Measurements from ENCODE around the gene PEPD. TPM values are rescaled to one million over a fixed set of nuclear protein-coding genes. Genes with fewer than 3 reads are reported as not detected.

PEPD gene
- total RNA-seq, 2 experiments from 2014 or later, result 17.5 to 23.0 TPM

DNA sequence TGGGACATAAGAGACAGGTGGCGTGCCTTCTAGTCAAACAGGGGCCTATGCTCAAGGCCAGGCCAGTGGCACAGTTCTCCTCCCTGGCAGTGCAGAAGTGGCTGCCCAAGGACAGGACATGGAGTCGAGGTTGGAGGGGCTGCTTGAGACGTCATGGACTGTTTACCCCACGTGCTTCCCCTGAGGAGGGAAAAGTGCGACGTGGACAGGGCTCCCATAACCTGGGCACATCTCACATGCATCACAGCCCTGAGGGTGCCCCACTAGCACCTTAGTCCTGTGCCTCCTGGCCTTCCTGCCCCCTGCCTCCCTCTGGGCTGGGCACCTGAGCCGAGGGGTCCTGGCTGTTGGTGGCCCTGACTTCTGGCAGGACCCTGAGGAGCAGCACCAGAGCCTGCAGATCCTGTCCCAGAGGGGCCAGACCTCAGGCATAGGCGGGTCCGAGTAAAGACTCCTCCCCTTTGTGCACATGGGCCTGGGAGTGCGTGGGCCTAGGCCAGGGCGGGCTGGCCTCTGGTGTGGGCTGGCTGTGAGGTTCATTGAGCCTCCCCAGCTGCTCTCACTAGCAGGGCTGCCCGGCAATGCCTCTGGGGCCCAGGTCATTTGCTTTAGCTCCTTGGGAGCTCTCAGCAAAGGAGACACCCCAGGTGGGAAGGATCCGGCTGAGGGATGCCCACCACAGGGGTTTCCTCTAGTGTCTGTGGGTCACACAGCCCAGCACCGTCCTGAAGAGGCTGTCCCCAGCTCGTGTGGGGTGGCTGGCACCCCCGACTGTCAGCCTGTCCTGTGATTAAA lies 82.4 kb downstream of the PEPD start:
- POLR2A ChIA-PET, result no interaction called here
- intact Hi-C loops (cut with DNase I, micrococcal nuclease), result no loop called here
- ATAC-seq (ENCODE audit: poor library complexity) (no peak), DNase-seq (no peak)
- Histone ChIP-seq H3K27ac (ENCODE audit: low read depth in 1 of 2, low read length in 2 of 2) (no peak overlapping the region), H3K27me3 (ENCODE audit: control insufficient read depth in 1 of 2, insufficient read depth in 2 of 2, low read length in 2 of 2) (no peaks in the 10 kb centered on the region), H3K4me3 (ENCODE audit: low read length) (no peak overlapping the region), H3K9me3 (ENCODE audit: control insufficient read depth in 1 of 2, insufficient read depth in 1 of 2, low read length in 2 of 2) (no peaks in the 10 kb centered on the region), H3K4me1 (ENCODE audit: insufficient read depth, low read length) (peaks cover 3% of the 10 kb centered on the region), H3K36me3 (ENCODE audit: insufficient read depth, low read length) (peaks cover 2% of the 10 kb centered on the region)
- H3K9me3 Mint-ChIP-seq, result no peaks in the 10 kb centered on the region
- no peaks in the 10 kb centered on the region for H3K27me3 Mint-ChIP-seq
- no peak overlapping the region for H3K27ac Mint-ChIP-seq
- TF ChIP-seq, protein P1, sequence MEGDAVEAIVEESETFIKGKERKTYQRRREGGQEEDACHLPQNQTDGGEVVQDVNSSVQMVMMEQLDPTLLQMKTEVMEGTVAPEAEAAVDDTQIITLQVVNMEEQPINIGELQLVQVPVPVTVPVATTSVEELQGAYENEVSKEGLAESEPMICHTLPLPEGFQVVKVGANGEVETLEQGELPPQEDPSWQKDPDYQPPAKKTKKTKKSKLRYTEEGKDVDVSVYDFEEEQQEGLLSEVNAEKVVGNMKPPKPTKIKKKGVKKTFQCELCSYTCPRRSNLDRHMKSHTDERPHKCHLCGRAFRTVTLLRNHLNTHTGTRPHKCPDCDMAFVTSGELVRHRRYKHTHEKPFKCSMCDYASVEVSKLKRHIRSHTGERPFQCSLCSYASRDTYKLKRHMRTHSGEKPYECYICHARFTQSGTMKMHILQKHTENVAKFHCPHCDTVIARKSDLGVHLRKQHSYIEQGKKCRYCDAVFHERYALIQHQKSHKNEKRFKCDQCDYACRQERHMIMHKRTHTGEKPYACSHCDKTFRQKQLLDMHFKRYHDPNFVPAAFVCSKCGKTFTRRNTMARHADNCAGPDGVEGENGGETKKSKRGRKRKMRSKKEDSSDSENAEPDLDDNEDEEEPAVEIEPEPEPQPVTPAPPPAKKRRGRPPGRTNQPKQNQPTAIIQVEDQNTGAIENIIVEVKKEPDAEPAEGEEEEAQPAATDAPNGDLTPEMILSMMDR (IDR thresholded peaks at IDR 0.05), result no peak
- H3K36me3 Mint-ChIP-seq (ENCODE audit: low read depth), result peaks cover 13% of the 10 kb centered on the region
- CTCF ChIA-PET, result no interaction called here
- no peaks in the 10 kb centered on the region for H3K4me1 Mint-ChIP-seq (ENCODE audit: low read depth)
- no peak overlapping the region for H3K4me3 Mint-ChIP-seq

DNA sequence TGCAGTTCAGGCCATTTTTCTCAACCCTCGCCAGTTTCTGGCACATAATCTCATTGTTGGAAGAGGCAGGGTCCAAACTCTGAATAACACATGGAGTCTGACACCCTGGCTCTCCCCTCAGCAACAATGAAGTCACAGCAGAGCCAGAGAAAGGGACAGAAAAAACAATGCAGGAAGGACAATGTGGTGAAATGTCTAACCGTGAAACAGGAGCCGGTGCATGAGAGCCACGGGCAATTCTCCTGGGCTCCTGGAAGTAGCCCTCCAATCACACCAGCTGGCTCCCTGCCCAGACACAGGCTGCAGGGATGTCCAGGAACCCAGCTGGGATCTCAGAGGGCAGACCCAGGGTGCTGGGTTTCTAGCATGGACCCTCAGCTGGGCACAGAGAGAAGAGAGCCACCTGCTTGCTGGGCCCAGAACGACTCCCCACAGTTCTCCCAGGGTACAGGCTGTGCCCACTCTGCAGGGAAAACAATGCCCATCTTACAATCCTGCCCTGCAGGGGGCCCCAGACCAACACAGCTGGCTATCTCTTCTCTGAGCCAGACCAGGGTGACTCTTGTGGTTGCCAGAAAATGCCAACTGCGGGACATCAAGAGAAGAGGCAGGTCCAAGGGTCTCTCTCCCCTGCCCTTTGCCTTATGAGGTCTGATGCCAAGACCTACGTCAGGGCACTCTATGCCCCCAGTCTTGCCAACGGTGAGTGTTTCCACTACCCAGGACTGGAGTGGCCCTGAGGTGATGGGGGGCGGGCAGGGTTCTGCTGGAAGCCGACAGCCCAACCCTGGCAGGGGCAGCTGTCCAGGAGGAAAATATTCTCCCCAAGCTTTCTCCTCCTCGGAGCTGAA lies 83.5 kb downstream of the PEPD start:
- Mint-ChIP-seq H3K4me3 (no peak overlapping the region), H3K9me3 (no peaks in the 10 kb centered on the region), H3K36me3 (ENCODE audit: low read depth) (peaks cover 9% of the 10 kb centered on the region), H3K27ac (no peak overlapping the region), H3K27me3 (no peaks in the 10 kb centered on the region), H3K4me1 (ENCODE audit: low read depth) (no peaks in the 10 kb centered on the region)
- TF ChIP-seq, protein P1 (IDR thresholded peaks at IDR 0.05), result no peak
- Histone ChIP-seq H3K27me3 (ENCODE audit: control insufficient read depth in 1 of 2, insufficient read depth in 2 of 2, low read length in 2 of 2) (no peaks in the 10 kb centered on the region), H3K4me3 (ENCODE audit: low read length) (no peak overlapping the region), H3K9me3 (ENCODE audit: control insufficient read depth in 1 of 2, insufficient read depth in 1 of 2, low read length in 2 of 2) (no peaks in the 10 kb centered on the region), H3K27ac (ENCODE audit: low read depth in 1 of 2, low read length in 2 of 2) (no peak overlapping the region), H3K4me1 (ENCODE audit: insufficient read depth, low read length) (peaks cover 3% of the 10 kb centered on the region), H3K36me3 (ENCODE audit: insufficient read depth, low read length) (peaks cover 2% of the 10 kb centered on the region)
- ATAC-seq (ENCODE audit: poor library complexity), result no peak
- POLR2A ChIA-PET, result no interaction called here
- DNase-seq, result no peak
- intact Hi-C loops (cut with DNase I, micrococcal nuclease), result no loop called here
- CTCF ChIA-PET, result no interaction called here

DNA sequence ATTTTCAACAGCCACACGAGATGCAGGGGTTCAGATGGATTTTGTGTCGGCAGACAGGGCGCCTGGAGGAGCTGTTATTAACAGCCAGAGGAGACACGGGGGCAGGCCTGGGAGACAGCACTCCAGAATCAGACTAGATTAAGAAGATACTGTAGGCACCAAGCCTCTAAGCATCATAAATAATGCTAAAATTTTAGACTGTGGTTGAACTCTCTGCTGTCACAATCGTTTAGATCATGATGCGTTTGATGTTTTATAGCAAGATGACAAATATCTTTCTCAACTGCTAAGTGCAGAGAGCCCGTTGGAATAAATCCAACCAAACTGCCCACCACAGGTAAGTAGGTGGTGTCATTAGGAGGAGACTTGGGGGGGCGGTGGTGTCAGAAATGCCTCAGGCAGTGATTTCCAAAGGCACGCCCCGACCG lies 84.2 kb downstream of the PEPD start:
- DNase-seq, result peak in 1 of 14 experiments; percentile 0
- ChIA-PET CTCF (no interaction called here), POLR2A (no interaction called here)
- no peaks in the 10 kb centered on the region for H3K27me3 Mint-ChIP-seq
- Histone ChIP-seq H3K27ac (ENCODE audit: low read depth in 1 of 2, low read length in 2 of 2) (no peak overlapping the region), H3K4me3 (ENCODE audit: low read length) (no peak overlapping the region), H3K9me3 (ENCODE audit: control insufficient read depth in 1 of 2, insufficient read depth in 1 of 2, low read length in 2 of 2) (no peaks in the 10 kb centered on the region), H3K36me3 (ENCODE audit: insufficient read depth, low read length) (peaks cover 2% of the 10 kb centered on the region), H3K27me3 (ENCODE audit: control insufficient read depth in 1 of 2, insufficient read depth in 2 of 2, low read length in 2 of 2) (no peaks in the 10 kb centered on the region), H3K4me1 (ENCODE audit: insufficient read depth, low read length) (peaks cover 3% of the 10 kb centered on the region)
- H3K9me3 Mint-ChIP-seq, result no peaks in the 10 kb centered on the region
- no peaks in the 10 kb centered on the region for H3K4me1 Mint-ChIP-seq (ENCODE audit: low read depth)
- H3K4me3 Mint-ChIP-seq, result no peak overlapping the region
- no peak for ATAC-seq (ENCODE audit: poor library complexity)
- intact Hi-C loops (cut with DNase I, micrococcal nuclease), result no loop called here
- peaks cover 5% of the 10 kb centered on the region for H3K36me3 Mint-ChIP-seq (ENCODE audit: low read depth)
- TF ChIP-seq, protein P1 (IDR thresholded peaks at IDR 0.05), result no peak
- H3K27ac Mint-ChIP-seq, result no peak overlapping the region

Measured in CD4-positive, alpha-beta T cell (primary cell).